Astrocyte (in vitro differentiated cells and primary cell): ENCODE data around the gene RETREG1. TPM values are rescaled to one million over a fixed set of nuclear protein-coding genes. Genes with fewer than 3 reads are reported as not detected.

Experiments
- DNase-seq: peaks from one replicate; pipeline ENCODE4 v3.0.0-alpha.2; 2010; ENCODE audit warnings: low read depth
- FAIRE-seq: peaks from 2 replicates; lab custom pipeline; 2011; peaks lifted over from hg19 to GRCh38; lab: Jason Lieb, UNC
- H2AFZ ChIP-seq: 2 replicates; pipeline ENCODE4 v1.6.0; 2012; ENCODE audit warnings: low read depth, low read length, inconsistent platforms
- H3K27ac ChIP-seq: 2 replicates; pipeline ENCODE4 v1.5.1; 2011; ENCODE audit warnings: low read depth, low read length, inconsistent platforms
- H3K27me3 ChIP-seq: 2 replicates; pipeline ENCODE4 v1.6.0; 2011; ENCODE audit warnings: low read length, inconsistent platforms; ENCODE audit not compliant: insufficient read depth
- H3K36me3 ChIP-seq: 2 replicates; pipeline ENCODE4 v1.5.1; 2011; ENCODE audit warnings: low read length, inconsistent platforms; ENCODE audit not compliant: insufficient read depth
- H3K4me1 ChIP-seq: 2 replicates; pipeline ENCODE4 v1.5.1; 2011; ENCODE audit warnings: low read length, inconsistent platforms; ENCODE audit not compliant: insufficient read depth
- H3K4me2 ChIP-seq: 2 replicates; pipeline ENCODE4 v1.6.0; 2012; ENCODE audit warnings: low read length, inconsistent platforms
- H3K4me3 ChIP-seq: 2 replicates; pipeline ENCODE4 v1.5.1; 2011; ENCODE audit warnings: low read depth, mild to moderate bottlenecking, low read length, inconsistent platforms; ENCODE audit not compliant: insufficient read depth
- H3K79me2 ChIP-seq: 2 replicates; pipeline ENCODE4 v1.6.0; 2012; ENCODE audit warnings: mild to moderate bottlenecking, low read length, inconsistent platforms; ENCODE audit not compliant: insufficient read depth
- H3K9ac ChIP-seq: 2 replicates; pipeline ENCODE4 v1.6.0; 2012; ENCODE audit warnings: mild to moderate bottlenecking, low read length, inconsistent platforms
- H3K9me3 ChIP-seq: 2 replicates; pipeline ENCODE4 v1.5.1; 2012; ENCODE audit warnings: low read depth, mild to moderate bottlenecking, low read length, inconsistent platforms; ENCODE audit not compliant: insufficient read depth
- H4K20me1 ChIP-seq: 2 replicates; pipeline ENCODE4 v1.6.0; 2012; ENCODE audit warnings: low read length, inconsistent platforms; ENCODE audit not compliant: insufficient read depth
- H3K27ac Mint-ChIP-seq: one replicate; pipeline ENCODE4 v1.8.0; 2021; ENCODE audit warnings: mild to moderate bottlenecking, mixed read lengths; ENCODE audit not compliant: unreplicated experiment
- H3K27me3 Mint-ChIP-seq: one replicate; pipeline ENCODE4 v1.8.0; 2021; ENCODE audit warnings: low read depth, mixed read lengths; ENCODE audit not compliant: unreplicated experiment
- H3K36me3 Mint-ChIP-seq: one replicate; pipeline ENCODE4 v1.8.0; 2021; ENCODE audit warnings: low read depth, mixed read lengths; ENCODE audit not compliant: unreplicated experiment
- H3K4me1 Mint-ChIP-seq: one replicate; pipeline ENCODE4 v1.8.0; 2021; ENCODE audit warnings: low read depth, mixed read lengths; ENCODE audit not compliant: unreplicated experiment
- H3K4me3 Mint-ChIP-seq: one replicate; pipeline ENCODE4 v1.8.0; 2021; ENCODE audit warnings: mild to moderate bottlenecking, moderate library complexity, mixed read lengths; ENCODE audit not compliant: unreplicated experiment
- H3K9me3 Mint-ChIP-seq: one replicate; pipeline ENCODE4 v1.8.0; 2021; ENCODE audit warnings: mild to moderate bottlenecking, mixed read lengths; ENCODE audit not compliant: unreplicated experiment
- CTCF ChIP-seq: IDR thresholded peaks from 2 replicates; pipeline ENCODE4 v1.5.1; 2011; ENCODE audit warnings: low read depth, mild to moderate bottlenecking, inconsistent platforms, low read length, moderate library complexity; ENCODE audit not compliant: insufficient read depth
- EZH2 ChIP-seq: IDR thresholded peaks from 2 replicates; pipeline ENCODE4 v1.6.1; 2012; ENCODE audit warnings: mild to moderate bottlenecking, low read length, inconsistent platforms; ENCODE audit not compliant: insufficient read depth
- total RNA-seq: library from RNA; stranded (reverse); gene quantifications from 2 replicates; pipeline ENCODE4 v1.2.1, GENCODE V29; 2021

RETREG1 gene
- total RNA-seq, 1 donor from 2014 or later: 0.98 TPM

GRCh38 chr5:16597946-16598694 lies 18.7 kb downstream of the RETREG1 start:
- FAIRE-seq (no peak), DNase-seq (no peak)
- Histone ChIP-seq H3K4me3 (no peak overlapping the region), H3K4me2 (no peak overlapping the region), H3K9ac (no peak overlapping the region), H3K4me1 (peaks cover 6% of the 10 kb centered on the region), H2AFZ (no peak overlapping the region), H3K79me2 (no peaks in the 10 kb centered on the region), H3K27ac (no peak overlapping the region), H3K9me3 (no peaks in the 10 kb centered on the region), H3K27me3 (no peaks in the 10 kb centered on the region), H3K36me3 (no peaks in the 10 kb centered on the region), H4K20me1 (no peaks in the 10 kb centered on the region)
- peaks cover 10% of the 10 kb centered on the region for H3K27me3 Mint-ChIP-seq
- no peak overlapping the region for H3K27ac Mint-ChIP-seq
- H3K36me3 Mint-ChIP-seq: no peaks in the 10 kb centered on the region
- TF ChIP-seq EZH2: no peak
- TF ChIP-seq CTCF: no peak
- peaks cover 10% of the 10 kb centered on the region for H3K4me1 Mint-ChIP-seq
- no peak overlapping the region for H3K4me3 Mint-ChIP-seq
- peaks cover 4% of the 10 kb centered on the region for H3K9me3 Mint-ChIP-seq

- no peaks in the 10 kb centered on the region for H3K79me2 ChIP-seq
- H4K20me1 ChIP-seq: no peaks in the 10 kb centered on the region
- Mint-ChIP-seq H3K4me3 (no peak overlapping the region), H3K36me3 (no peaks in the 10 kb centered on the region), H3K27me3 (peaks cover 6% of the 10 kb centered on the region), H3K4me1 (peaks cover 11% of the 10 kb centered on the region), H3K27ac (no peak overlapping the region), H3K9me3 (peaks cover 6% of the 10 kb centered on the region)
- no peak overlapping the region for H2AFZ ChIP-seq
- FAIRE-seq (peak; percentile 29), DNase-seq (peak; percentile 85)
- no peak for TF ChIP-seq CTCF
- H3K4me1 ChIP-seq: peaks cover 8% of the 10 kb centered on the region
- H3K36me3 ChIP-seq: no peaks in the 10 kb centered on the region
- no peak overlapping the region for H3K4me3 ChIP-seq
- H3K4me2 ChIP-seq: peak overlapping the region; percentile 21
- no peaks in the 10 kb centered on the region for H3K9me3 ChIP-seq
- no peaks in the 10 kb centered on the region for H3K27me3 ChIP-seq
- H3K9ac ChIP-seq: no peak overlapping the region
- peak overlapping the region; percentile 34 for H3K27ac ChIP-seq
These were observed 20.2 kb downstream of the RETREG1 start for GRCh38 chr5:16596581-16596940.

GRCh38 chr5:16595881-16596580 lies 20.8 kb downstream of the RETREG1 start:
- Histone ChIP-seq H3K27me3 (no peaks in the 10 kb centered on the region), H3K4me2 (peak overlapping the region; percentile 3), H4K20me1 (no peaks in the 10 kb centered on the region), H3K4me3 (no peak overlapping the region), H3K36me3 (no peaks in the 10 kb centered on the region), H3K79me2 (no peaks in the 10 kb centered on the region), H2AFZ (no peak overlapping the region), H3K9ac (no peak overlapping the region), H3K27ac (no peak overlapping the region), H3K4me1 (peaks cover 8% of the 10 kb centered on the region), H3K9me3 (no peaks in the 10 kb centered on the region)
- no peaks in the 10 kb centered on the region for H3K36me3 Mint-ChIP-seq
- DNase-seq: no peak
- no peak overlapping the region for H3K4me3 Mint-ChIP-seq
- peaks cover 6% of the 10 kb centered on the region for H3K27me3 Mint-ChIP-seq
- H3K27ac Mint-ChIP-seq: no peak overlapping the region
- peaks cover 6% of the 10 kb centered on the region for H3K9me3 Mint-ChIP-seq
- peaks cover 11% of the 10 kb centered on the region for H3K4me1 Mint-ChIP-seq
- TF ChIP-seq CTCF (no peak), EZH2 (no peak)
- FAIRE-seq: no peak
